ENCODE results near the gene CBLN3. TPM values are rescaled to one million over a fixed set of nuclear protein-coding genes. Genes with fewer than 3 reads are reported as not detected.

Gene CBLN3
- total RNA-seq, 6 experiments from 2014 or later: 3.3 to 5.0 (median 3.9) TPM

GRCh38 chr14:24441485-24441884, 12.0 kb upstream of the CBLN3 start:
- H3K9me3 Mint-ChIP-seq: no peaks in the 10 kb centered on the region
- no peak for TF ChIP-seq CTCF (IDR thresholded peaks at IDR 0.05)
- peaks cover 34% of the 10 kb centered on the region for H3K4me1 Mint-ChIP-seq (ENCODE audit: low read depth)
- H3K4me3 Mint-ChIP-seq: peak overlapping the region; percentile 94
- H3K36me3 Mint-ChIP-seq (ENCODE audit: low read depth): peaks cover 25% of the 10 kb centered on the region
- H3K27ac Mint-ChIP-seq: peak overlapping the region; percentile 100
- DNase-seq: no peak
- peaks cover 7% of the 10 kb centered on the region for H3K27me3 Mint-ChIP-seq (ENCODE audit: insufficient read depth)

GRCh38 chr14:24440606-24441399, 11.3 kb upstream of the CBLN3 start:
- Mint-ChIP-seq H3K36me3 (ENCODE audit: low read depth) (peaks cover 25% of the 10 kb centered on the region), H3K27ac (peak overlapping the region; percentile 100), H3K4me1 (ENCODE audit: low read depth) (peaks cover 39% of the 10 kb centered on the region), H3K9me3 (no peaks in the 10 kb centered on the region), H3K27me3 (ENCODE audit: insufficient read depth) (peaks cover 7% of the 10 kb centered on the region), H3K4me3 (peak overlapping the region; percentile 94)
- no peak for DNase-seq
- TF ChIP-seq CTCF (IDR thresholded peaks at IDR 0.05): no peak

- peaks cover 42% of the 10 kb centered on the region for H3K4me1 Mint-ChIP-seq (ENCODE audit: low read depth)
- peak overlapping the region; percentile 3; the same call in 1 of the 2 replicates for H3K27ac Mint-ChIP-seq
- no peak overlapping the region for H3K4me3 Mint-ChIP-seq
- peaks cover 25% of the 10 kb centered on the region for H3K36me3 Mint-ChIP-seq (ENCODE audit: low read depth)
- no peak for DNase-seq
- no peak for TF ChIP-seq CTCF (IDR thresholded peaks at IDR 0.05)
- no peaks in the 10 kb centered on the region for H3K9me3 Mint-ChIP-seq
- peaks cover 7% of the 10 kb centered on the region for H3K27me3 Mint-ChIP-seq (ENCODE audit: insufficient read depth)
Observed at GRCh38 chr14:24439830-24440605, 10.6 kb upstream of the CBLN3 start.

GRCh38 chr14:24439257-24439656, 9.8 kb upstream of the CBLN3 start:
- H3K27ac Mint-ChIP-seq: peak overlapping the region; percentile 3; the same call in 1 of the 2 replicates
- H3K27me3 Mint-ChIP-seq (ENCODE audit: insufficient read depth): peaks cover 7% of the 10 kb centered on the region
- H3K4me3 Mint-ChIP-seq: no peak overlapping the region
- H3K4me1 Mint-ChIP-seq (ENCODE audit: low read depth): peaks cover 42% of the 10 kb centered on the region
- no peak for DNase-seq
- no peak for TF ChIP-seq CTCF (IDR thresholded peaks at IDR 0.05)
- peaks cover 25% of the 10 kb centered on the region for H3K36me3 Mint-ChIP-seq (ENCODE audit: low read depth)
- H3K9me3 Mint-ChIP-seq: no peaks in the 10 kb centered on the region

- DNase-seq: no peak
- no peak for TF ChIP-seq CTCF (IDR thresholded peaks at IDR 0.05)
- no peaks in the 10 kb centered on the region for H3K9me3 Mint-ChIP-seq
- H3K27ac Mint-ChIP-seq: 0 out of 2 replicates have a peak overlapping the region, but pooled peaks have one; percentile 2
- peaks cover 25% of the 10 kb centered on the region for H3K36me3 Mint-ChIP-seq (ENCODE audit: low read depth)
- peaks cover 42% of the 10 kb centered on the region for H3K4me1 Mint-ChIP-seq (ENCODE audit: low read depth)
- peaks cover 7% of the 10 kb centered on the region for H3K27me3 Mint-ChIP-seq (ENCODE audit: insufficient read depth)
- no peak overlapping the region for H3K4me3 Mint-ChIP-seq
Observed at GRCh38 chr14:24438223-24439097, 9.0 kb upstream of the CBLN3 start.
